HCT116 (cell line): ENCODE results near the gene TEX2. TPM values are rescaled to one million over a fixed set of nuclear protein-coding genes. Genes with fewer than 3 reads are reported as not detected.
"Not testable (repeated sequence)": the region's sequence is repeated elsewhere in the genome, so short reads cannot be mapped to it uniquely, and the experiment has no call there.

Experiments
- ATAC-seq: fragments of 200-7000 bp; cut with Tn5 transposase; 2 replicates; pipeline ENCODE4 v1.9.1; 2020; ENCODE audit warnings: mild to moderate bottlenecking, moderate library complexity
- BruUV-seq: library from RNA; stranded (reverse); fragments of 400-500 nt; replicated peaks from 2 replicates; lab custom pipeline; 2021; lab: Mats Ljungman, UMichigan
- CTCF ChIA-PET: fragments of 300-600 bp; sonication (Branson Sonifier 250); formaldehyde crosslinking; loops from one replicate; lab custom pipeline; 2021; ENCODE audit warnings: antibody characterized with exemption; lab: Charles Lee
- POLR2A ChIA-PET: fragments of 300-600, 350-600 bp; sonication (Branson Sonifier 250); formaldehyde crosslinking; loops from one replicate; lab custom pipeline; 2021; ENCODE audit warnings: antibody characterized with exemption; lab: Charles Lee
- RAD21 ChIA-PET, 2 experiments: fragments of 300-600 bp; sonication (Branson Sonifier 250); formaldehyde crosslinking; loops; one replicate each; lab custom pipeline; 2023; ENCODE audit warnings: low total read pairs in 2 of 2; ENCODE audit not compliant: uncharacterized antibody in 2 of 2, unreplicated experiment in 2 of 2, low non-redundant PET in 1 of 2; lab: Charles Lee
- DNase-seq: peaks from one replicate; pipeline ENCODE4 v3.0.0-alpha.2; 2010; ENCODE audit warnings: low read depth, low spot score
- H2AFZ ChIP-seq: fragments of 200-600 bp; shearing (Covaris generic), sonication (generic); 2 replicates; pipeline ENCODE4 v1.6.1; 2017; ENCODE audit warnings: low read depth, mixed run types, mixed read lengths, antibody characterized with exemption, low read length; ENCODE audit not compliant: poor library complexity, severe bottlenecking
- H3K27ac ChIP-seq: 2 replicates; pipeline ENCODE4 v1.5.1; 2012; ENCODE audit warnings: low read depth, low read length
- H3K27me3 ChIP-seq: fragments of 200-600 bp; sonication (generic); 2 replicates; pipeline ENCODE4 v1.6.1; 2016; ENCODE audit warnings: mixed run types, low read length, mixed read lengths; ENCODE audit not compliant: insufficient read depth
- H3K36me3 ChIP-seq, 2 experiments: fragments of 200-500 bp in 1 of 2; fragments of 200-600 bp in 1 of 2; sonication (Bioruptor generic) in 1 of 2; sonication (generic) in 1 of 2; 2 replicates each; pipeline versions ENCODE4 v1.5.1 to v1.6.1; 2014 to 2016; ENCODE audit warnings: low read length in 2 of 2, inconsistent platforms in 1 of 2, mixed read lengths in 1 of 2, mixed run types in 1 of 2; ENCODE audit not compliant: insufficient read depth in 2 of 2, control insufficient read depth in 1 of 2
- H3K4me1 ChIP-seq, 2 experiments: fragments of 200-600 bp in 1 of 2; sonication (generic) in 1 of 2; 2 replicates each; pipeline versions ENCODE4 v1.5.1 to v1.6.1; 2012 to 2017; ENCODE audit warnings: low read length in 2 of 2, inconsistent platforms in 1 of 2, mild to moderate bottlenecking in 1 of 2, mixed read lengths in 1 of 2, mixed run types in 1 of 2, moderate library complexity in 1 of 2; ENCODE audit not compliant: insufficient read depth in 2 of 2, control insufficient read depth in 1 of 2
- H3K4me2 ChIP-seq: fragments of 200-600 bp; sonication (generic); 2 replicates; pipeline ENCODE4 v1.6.1; 2017; ENCODE audit warnings: mixed run types, low read length, mixed read lengths
- H3K4me3 ChIP-seq, 2 experiments: fragments of 200-600 bp in 1 of 2; sonication (generic) in 1 of 2; replicated peaks in 1 of 2; 2 replicates each; pipeline ENCODE4 v1.5.1; 2011 to 2016; ENCODE audit warnings: low read length in 2 of 2, control low read depth in 1 of 2, low read depth in 1 of 2, mild to moderate bottlenecking in 1 of 2, mixed read lengths in 1 of 2, mixed run types in 1 of 2
- H3K79me2 ChIP-seq: fragments of 200-600 bp; sonication (generic); 2 replicates; pipeline ENCODE4 v1.6.1; 2017; ENCODE audit warnings: mild to moderate bottlenecking, mixed run types, low read length, moderate library complexity, mixed read lengths; ENCODE audit not compliant: insufficient read depth
- H3K9ac ChIP-seq: fragments of 200-600 bp; sonication (generic); 2 replicates; pipeline ENCODE4 v1.6.1; 2016; ENCODE audit warnings: low read length, mixed read lengths
- H3K9me2 ChIP-seq: fragments of 200-600 bp; sonication (generic), shearing (Covaris generic); 2 replicates; pipeline ENCODE4 v1.6.1; 2017; ENCODE audit warnings: mixed run types, mild to moderate bottlenecking, moderate library complexity; ENCODE audit not compliant: insufficient read depth
- H3K9me3 ChIP-seq, 2 experiments: fragments of 200-500 bp in 1 of 2; fragments of 200-600 bp in 1 of 2; sonication (Bioruptor generic) in 1 of 2; sonication (generic) in 1 of 2; 2 replicates each; pipeline ENCODE4 v1.6.1; 2014 to 2017; ENCODE audit warnings: low read length in 2 of 2, mixed read lengths in 2 of 2, inconsistent platforms in 1 of 2, low read depth in 1 of 2, mild to moderate bottlenecking in 1 of 2, mixed run types in 1 of 2, moderate library complexity in 1 of 2; ENCODE audit not compliant: control insufficient read depth in 1 of 2, insufficient read depth in 1 of 2
- H4K20me1 ChIP-seq: fragments of 200-600 bp; sonication (generic), shearing (Covaris generic); 2 replicates; pipeline ENCODE4 v1.6.1; 2017; ENCODE audit warnings: mixed run types, mild to moderate bottlenecking, moderate library complexity; ENCODE audit not compliant: insufficient read depth
- ATF3 ChIP-seq: IDR thresholded peaks from 2 replicates; pipeline ENCODE4 v1.6.1; 2012
- CBX3 ChIP-seq: IDR thresholded peaks from 2 replicates; pipeline ENCODE4 v1.6.1; 2012; ENCODE audit warnings: low read depth
- CEBPB ChIP-seq: IDR thresholded peaks from 2 replicates; pipeline ENCODE4 v1.6.1; 2012; ENCODE audit warnings: low read depth
- CTCF ChIP-seq, 3 experiments: fragments of 200-600 bp in 1 of 3; sonication (generic) in 1 of 3; IDR thresholded peaks in 2 of 3; conservative IDR thresholded peaks in 1 of 3; 2 replicates each; pipeline ENCODE4 v1.5.1; 2012 to 2017; ENCODE audit warnings: low read depth in 2 of 3, low read length in 2 of 3, antibody characterized with exemption in 1 of 3, borderline replicate concordance in 1 of 3, control low read depth in 1 of 3, mild to moderate bottlenecking in 1 of 3, mixed read lengths in 1 of 3, mixed run types in 1 of 3, moderate library complexity in 1 of 3; ENCODE audit not compliant: insufficient read depth in 1 of 3
- EGR1 ChIP-seq: IDR thresholded peaks from 2 replicates; pipeline ENCODE4 v1.6.1; 2012; ENCODE audit warnings: low read depth
- ELF1 ChIP-seq: IDR thresholded peaks from 2 replicates; pipeline ENCODE4 v1.6.1; 2012; ENCODE audit warnings: low read depth, borderline replicate concordance
- EZH2phosphoT487 ChIP-seq: fragments of 200-600 bp; IDR thresholded peaks from 2 replicates; pipeline ENCODE4 v1.6.1; 2018; ENCODE audit warnings: antibody characterized with exemption, borderline replicate concordance
- POLR2A ChIP-seq: IDR thresholded peaks from 2 replicates; pipeline ENCODE4 v1.7.0; 2011; ENCODE audit warnings: borderline replicate concordance; ENCODE audit not compliant: insufficient read depth, insufficient read length; ENCODE audit errors: extremely low read depth
- RAD21 ChIP-seq: IDR thresholded peaks from 2 replicates; pipeline ENCODE4 v1.6.1; 2012; ENCODE audit warnings: low read depth, mild to moderate bottlenecking
- SP1 ChIP-seq: IDR thresholded peaks from 2 replicates; pipeline ENCODE4 v1.6.1; 2012; ENCODE audit warnings: low read depth
- SRF ChIP-seq: IDR thresholded peaks from 2 replicates; pipeline ENCODE4 v1.6.1; 2012; ENCODE audit warnings: low read depth
- YY1 ChIP-seq: IDR thresholded peaks from 2 replicates; pipeline ENCODE4 v1.6.1; 2011; ENCODE audit warnings: low read length, low read depth, moderate library complexity, mild to moderate bottlenecking; ENCODE audit not compliant: insufficient replicate concordance; ENCODE audit errors: extremely low read depth
- ZBTB33 ChIP-seq: IDR thresholded peaks from 2 replicates; pipeline ENCODE4 v1.6.1; 2011; ENCODE audit warnings: mild to moderate bottlenecking, low read length, moderate library complexity; ENCODE audit not compliant: insufficient replicate concordance; ENCODE audit errors: extremely low read depth
- intact Hi-C: fragments of 100-400 bp; cut with micrococcal nuclease; formaldehyde crosslinking; loops from 2 replicates; pipeline ENCODE4 v1.10.0; 2022
- total RNA-seq: library from RNA; stranded (reverse); gene quantifications from one replicate; pipeline ENCODE4 v1.2.1, GENCODE V29; 2021; ENCODE audit not compliant: unreplicated experiment

TEX2 gene
- total RNA-seq, 1 experiment from 2014 or later: 24.6 TPM

- TF ChIP-seq ATF3 (no peak), SP1 (no peak), RAD21 (no peak), ELF1 (no peak)
Observed at GRCh38 chr17:64186171-64187092, 76.6 kb downstream of the TEX2 start (continued).

GRCh38 chr17:64185557-64185956, 77.5 kb downstream of the TEX2 start:
- RAD21 ChIA-PET, H3K4me2 ChIP-seq, BruUV-seq, H3K27ac ChIP-seq, CTCF ChIA-PET, H3K9ac ChIP-seq, H3K9me2 ChIP-seq, H3K36me3 ChIP-seq, POLR2A ChIA-PET, H3K4me3 ChIP-seq, ATAC-seq, intact Hi-C loops, H4K20me1 ChIP-seq, H3K79me2 ChIP-seq, H3K27me3 ChIP-seq, H2AFZ ChIP-seq, DNase-seq, H3K9me3 ChIP-seq: not testable (repeated sequence)
- H3K4me1 ChIP-seq: peaks cover 0 to 17% of the 10 kb centered on the region in 2 experiments; a peak in 2 of 4 replicates

GRCh38 chr17:64185101-64185500, 78.0 kb downstream of the TEX2 start:
- no peak for TF ChIP-seq POLR2A
- no peak for TF ChIP-seq CTCF (IDR thresholded peaks at IDR 0.05 in 2 of 3, conservative IDR thresholded peaks at IDR 0.05 in 1 of 3; ENCODE audit: borderline replicate concordance in 1 of 3, insufficient read depth in 1 of 3, low read depth in 2 of 3, low read length in 2 of 3)
- no peak for TF ChIP-seq YY1
- TF ChIP-seq ZBTB33: no peak
- TF ChIP-seq CEBPB: no peak
- TF ChIP-seq CBX3: no peak
- TF ChIP-seq EGR1: no peak
- TF ChIP-seq EZH2phosphoT487: no peak
- no peak for TF ChIP-seq SRF
- H3K9me2 ChIP-seq: no peaks in the 10 kb centered on the region
- H3K4me1 ChIP-seq: peaks cover 0 to 17% of the 10 kb centered on the region in 2 experiments; a peak in 2 of 4 replicates
- H3K79me2 ChIP-seq: no peaks in the 10 kb centered on the region
- no peaks in the 10 kb centered on the region for H3K27me3 ChIP-seq
- DNase-seq (no peak), ATAC-seq (no peak)
- no peak overlapping the region for H3K9ac ChIP-seq
- intact Hi-C loops: no loop called here
- no peak overlapping the region for H3K27ac ChIP-seq
- no peaks in the 10 kb centered on the region for H3K36me3 ChIP-seq
- no peak overlapping the region for H3K4me3 ChIP-seq
- H3K9me3 ChIP-seq: no peaks in the 10 kb centered on the region
- CTCF ChIA-PET: no interaction called here
- RAD21 ChIA-PET: no interaction called here
- H2AFZ ChIP-seq: no peak overlapping the region
- no TSS peak for BruUV-seq
- H3K4me2 ChIP-seq: no peak overlapping the region
- POLR2A ChIA-PET: interaction anchor here (0.8 kb wide), 1 partner anchor 39 kb away, joined by 3 read pairs; no protein-coding TSS in a partner anchor
- no peaks in the 10 kb centered on the region for H4K20me1 ChIP-seq
